HG03025 (cell line): ENCODE results near the gene CCL17.
A peak's percentile ranks its signal among the peaks of the same experiment; 100 is the strongest.

Source experiments
- ATAC-seq: cut with Tn5 transposase; IDR thresholded peaks from one replicate; pipeline ENCODE4 v1.9.1; 2021; ENCODE audit warnings: mild to moderate bottlenecking, moderate library complexity; ENCODE audit not compliant: unreplicated experiment, low FRiP score

CCL17 gene

DNA sequence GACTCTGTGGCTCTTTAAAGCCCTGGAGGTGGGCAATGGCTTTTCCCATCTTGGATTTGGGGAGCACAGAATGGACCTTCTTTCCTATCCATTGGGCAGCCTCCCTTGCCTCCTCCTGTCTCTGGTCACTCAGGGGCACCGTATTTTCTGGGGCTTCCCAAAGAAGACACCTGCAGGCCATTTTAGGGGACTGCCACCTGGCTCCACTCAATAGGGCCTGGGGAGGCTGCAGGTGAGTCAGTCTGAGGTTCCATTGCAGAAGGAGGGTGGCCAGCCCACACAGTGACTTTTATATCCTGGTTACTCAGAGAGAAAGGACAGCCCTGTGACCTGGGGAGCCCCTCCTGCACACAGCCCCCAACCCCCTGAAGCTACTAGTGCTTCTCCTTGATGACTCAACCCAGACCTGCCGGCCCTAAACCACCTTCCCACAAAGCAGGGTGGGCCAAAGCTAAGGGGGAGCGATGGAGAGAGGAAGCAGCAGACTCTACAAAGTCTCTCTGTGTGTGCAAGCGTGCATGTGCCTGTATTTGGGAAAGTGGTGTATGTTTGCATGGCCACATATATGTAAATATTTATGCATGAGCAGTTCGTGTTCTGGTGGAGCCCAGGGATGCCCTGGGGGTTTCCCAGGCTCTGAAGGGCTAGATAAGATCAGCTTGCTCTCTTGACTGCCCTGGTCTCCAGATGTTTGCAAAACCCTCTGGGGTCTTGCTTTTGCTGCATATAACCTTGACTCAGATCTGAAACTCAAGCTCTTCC lies 27.3 kb upstream of the CCL17 start:
- peak; percentile 57 for ATAC-seq

DNA sequence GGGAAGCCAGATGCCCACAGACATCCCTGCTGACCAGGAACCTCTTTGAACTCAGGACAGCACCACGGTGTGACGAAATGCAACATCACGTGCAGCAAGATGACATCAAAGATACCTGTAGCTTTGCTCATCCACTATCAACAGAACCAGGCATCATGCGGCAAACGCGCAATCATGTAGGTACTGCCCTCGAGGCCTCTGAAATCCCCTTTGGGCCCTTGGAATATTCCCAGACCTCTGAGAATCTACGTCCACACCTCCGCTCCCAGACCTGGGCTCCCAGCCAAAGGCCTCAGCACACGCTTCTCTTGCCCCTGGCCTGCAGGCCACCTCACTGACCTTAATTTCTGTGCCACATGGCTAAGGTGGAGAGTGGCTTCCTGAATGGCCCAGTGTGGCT lies 25.0 kb upstream of the CCL17 start:
- no peak for ATAC-seq

DNA sequence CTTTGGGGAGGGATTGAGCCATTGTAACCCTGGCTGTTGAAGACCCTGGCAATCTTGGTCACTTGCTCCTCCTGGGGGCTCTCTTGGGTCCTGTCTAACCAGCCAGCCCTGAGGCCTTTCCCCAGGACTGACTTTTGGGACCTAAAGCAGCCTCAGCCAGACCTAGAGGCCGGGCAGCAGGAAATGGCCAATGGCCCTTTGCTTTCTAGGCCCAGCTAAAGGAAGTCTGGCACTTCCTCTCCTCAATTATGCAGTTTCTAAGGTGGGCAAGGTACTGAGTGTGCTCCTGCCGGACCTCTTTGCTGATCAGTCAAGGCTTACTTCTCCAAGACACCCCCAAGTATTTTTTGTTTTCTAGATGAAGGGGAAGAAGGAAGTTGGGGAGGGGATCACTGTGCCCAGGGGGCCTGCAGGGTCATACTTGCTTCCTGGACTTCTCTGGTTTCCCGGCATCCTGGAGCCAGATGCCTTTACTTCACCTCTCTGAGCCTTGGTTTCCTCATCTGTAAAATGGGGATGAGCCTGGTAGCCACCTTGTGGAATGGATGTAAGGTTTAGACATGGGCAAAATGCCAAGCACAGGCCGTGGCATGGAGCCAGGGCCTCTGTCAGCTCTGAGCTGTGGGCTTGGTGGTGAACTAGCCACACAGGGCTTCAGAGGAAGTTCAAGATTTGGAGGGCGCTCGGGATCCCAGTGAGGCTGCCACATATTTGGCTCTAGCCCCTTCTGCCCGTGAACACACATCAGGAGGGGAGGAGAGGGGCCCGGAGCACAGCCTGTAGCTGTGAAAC lies 23.7 kb upstream of the CCL17 start:
- no peak for ATAC-seq

DNA sequence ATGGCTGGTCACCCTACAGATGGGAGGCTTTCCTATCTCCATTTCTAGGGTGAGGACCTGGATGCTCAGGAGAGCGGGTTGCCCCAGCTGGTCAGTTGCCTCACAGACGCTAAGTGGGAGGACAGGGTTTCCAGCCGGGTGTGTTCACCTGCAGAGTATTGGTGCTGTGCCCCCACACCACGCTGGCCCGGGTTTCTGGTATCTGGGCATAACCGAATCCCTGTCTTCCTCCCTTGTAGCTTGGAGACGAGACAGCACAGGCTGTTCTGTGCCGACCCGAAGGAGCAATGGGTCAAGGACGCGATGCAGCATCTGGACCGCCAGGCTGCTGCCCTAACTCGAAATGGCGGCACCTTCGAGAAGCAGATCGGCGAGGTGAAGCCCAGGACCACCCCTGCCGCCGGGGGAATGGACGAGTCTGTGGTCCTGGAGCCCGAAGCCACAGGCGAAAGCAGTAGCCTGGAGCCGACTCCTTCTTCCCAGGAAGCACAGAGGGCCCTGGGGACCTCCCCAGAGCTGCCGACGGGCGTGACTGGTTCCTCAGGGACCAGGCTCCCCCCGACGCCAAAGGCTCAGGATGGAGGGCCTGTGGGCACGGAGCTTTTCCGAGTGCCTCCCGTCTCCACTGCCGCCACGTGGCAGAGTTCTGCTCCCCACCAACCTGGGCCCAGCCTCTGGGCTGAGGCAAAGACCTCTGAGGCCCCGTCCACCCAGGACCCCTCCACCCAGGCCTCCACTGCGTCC lies 22.6 kb upstream of the CCL17 start:
- ATAC-seq, result no peak

DNA sequence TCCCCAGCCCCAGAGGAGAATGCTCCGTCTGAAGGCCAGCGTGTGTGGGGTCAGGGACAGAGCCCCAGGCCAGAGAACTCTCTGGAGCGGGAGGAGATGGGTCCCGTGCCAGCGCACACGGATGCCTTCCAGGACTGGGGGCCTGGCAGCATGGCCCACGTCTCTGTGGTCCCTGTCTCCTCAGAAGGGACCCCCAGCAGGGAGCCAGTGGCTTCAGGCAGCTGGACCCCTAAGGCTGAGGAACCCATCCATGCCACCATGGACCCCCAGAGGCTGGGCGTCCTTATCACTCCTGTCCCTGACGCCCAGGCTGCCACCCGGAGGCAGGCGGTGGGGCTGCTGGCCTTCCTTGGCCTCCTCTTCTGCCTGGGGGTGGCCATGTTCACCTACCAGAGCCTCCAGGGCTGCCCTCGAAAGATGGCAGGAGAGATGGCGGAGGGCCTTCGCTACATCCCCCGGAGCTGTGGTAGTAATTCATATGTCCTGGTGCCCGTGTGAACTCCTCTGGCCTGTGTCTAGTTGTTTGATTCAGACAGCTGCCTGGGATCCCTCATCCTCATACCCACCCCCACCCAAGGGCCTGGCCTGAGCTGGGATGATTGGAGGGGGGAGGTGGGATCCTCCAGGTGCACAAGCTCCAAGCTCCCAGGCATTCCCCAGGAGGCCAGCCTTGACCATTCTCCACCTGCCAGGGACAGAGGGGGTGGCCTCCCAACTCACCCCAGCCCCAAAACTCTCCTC lies 21.9 kb upstream of the CCL17 start:
- no peak for ATAC-seq

DNA sequence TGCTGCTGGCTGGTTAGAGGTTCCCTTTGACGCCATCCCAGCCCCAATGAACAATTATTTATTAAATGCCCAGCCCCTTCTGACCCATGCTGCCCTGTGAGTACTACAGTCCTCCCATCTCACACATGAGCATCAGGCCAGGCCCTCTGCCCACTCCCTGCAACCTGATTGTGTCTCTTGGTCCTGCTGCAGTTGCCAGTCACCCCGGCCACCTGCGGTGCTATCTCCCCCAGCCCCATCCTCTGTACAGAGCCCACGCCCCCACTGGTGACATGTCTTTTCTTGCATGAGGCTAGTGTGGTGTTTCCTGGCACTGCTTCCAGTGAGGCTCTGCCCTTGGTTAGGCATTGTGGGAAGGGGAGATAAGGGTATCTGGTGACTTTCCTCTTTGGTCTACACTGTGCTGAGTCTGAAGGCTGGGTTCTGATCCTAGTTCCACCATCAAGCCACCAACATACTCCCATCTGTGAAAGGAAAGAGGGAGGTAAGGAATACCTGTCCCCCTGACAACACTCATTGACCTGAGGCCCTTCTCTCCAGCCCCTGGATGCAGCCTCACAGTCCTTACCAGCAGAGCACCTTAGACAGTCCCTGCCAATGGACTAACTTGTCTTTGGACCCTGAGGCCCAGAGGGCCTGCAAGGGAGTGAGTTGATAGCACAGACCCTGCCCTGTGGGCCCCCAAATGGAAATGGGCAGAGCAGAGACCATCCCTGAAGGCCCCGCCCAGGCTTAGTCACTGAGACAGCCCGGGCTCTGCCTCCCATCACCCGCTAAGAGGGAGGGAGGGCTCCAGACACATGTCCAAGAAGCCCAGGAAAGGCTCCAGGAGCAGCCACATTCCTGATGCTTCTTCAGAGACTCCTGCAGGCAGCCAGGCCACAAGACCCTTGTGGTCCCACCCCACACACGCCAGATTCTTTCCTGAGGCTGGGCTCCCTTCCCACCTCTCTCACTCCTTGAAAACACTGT lies 21.0 kb upstream of the CCL17 start:
- ATAC-seq, result no peak

DNA sequence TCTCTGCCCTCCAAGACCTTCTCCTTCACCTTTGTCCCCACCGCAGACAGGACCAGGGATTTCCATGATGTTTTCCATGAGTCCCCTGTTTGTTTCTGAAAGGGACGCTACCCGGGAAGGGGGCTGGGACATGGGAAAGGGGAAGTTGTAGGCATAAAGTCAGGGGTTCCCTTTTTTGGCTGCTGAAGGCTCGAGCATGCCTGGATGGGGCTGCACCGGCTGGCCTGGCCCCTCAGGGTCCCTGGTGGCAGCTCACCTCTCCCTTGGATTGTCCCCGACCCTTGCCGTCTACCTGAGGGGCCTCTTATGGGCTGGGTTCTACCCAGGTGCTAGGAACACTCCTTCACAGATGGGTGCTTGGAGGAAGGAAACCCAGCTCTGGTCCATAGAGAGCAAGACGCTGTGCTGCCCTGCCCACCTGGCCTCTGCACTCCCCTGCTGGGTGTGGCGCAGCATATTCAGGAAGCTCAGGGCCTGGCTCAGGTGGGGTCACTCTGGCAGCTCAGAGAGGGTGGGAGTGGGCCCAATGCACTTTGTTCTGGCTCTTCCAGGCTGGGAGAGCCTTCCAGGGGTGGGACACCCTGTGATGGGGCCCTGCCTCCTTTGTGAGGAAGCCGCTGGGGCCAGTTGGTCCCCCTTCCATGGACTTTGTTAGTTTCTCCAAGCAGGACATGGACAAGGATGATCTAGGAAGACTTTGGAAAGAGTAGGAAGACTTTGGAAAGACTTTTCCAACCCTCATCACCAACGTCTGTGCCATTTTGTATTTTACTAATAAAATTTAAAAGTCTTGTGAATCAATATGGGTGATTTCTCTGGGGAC lies 20.1 kb upstream of the CCL17 start:
- no peak for ATAC-seq

DNA sequence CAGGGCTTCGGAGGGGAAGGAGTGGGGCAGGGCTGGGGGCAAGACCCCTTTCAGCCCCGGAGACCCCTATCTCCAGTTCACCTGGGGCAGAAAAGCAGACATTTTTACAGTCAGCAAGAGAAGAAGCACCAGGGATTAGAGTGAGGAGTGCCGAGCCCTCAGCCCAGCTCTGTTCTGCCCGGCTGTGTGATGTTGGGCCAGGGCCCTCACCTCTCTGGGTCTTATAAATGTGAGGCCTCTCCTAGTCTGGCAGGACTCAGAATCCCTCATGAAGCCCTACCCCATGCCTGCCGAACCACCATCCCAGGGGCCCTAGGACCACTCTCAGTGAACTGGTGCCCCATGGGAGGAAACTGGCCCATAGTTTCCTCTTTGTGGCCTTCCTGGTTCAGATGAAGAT lies 19.5 kb upstream of the CCL17 start:
- ATAC-seq, result no peak

DNA sequence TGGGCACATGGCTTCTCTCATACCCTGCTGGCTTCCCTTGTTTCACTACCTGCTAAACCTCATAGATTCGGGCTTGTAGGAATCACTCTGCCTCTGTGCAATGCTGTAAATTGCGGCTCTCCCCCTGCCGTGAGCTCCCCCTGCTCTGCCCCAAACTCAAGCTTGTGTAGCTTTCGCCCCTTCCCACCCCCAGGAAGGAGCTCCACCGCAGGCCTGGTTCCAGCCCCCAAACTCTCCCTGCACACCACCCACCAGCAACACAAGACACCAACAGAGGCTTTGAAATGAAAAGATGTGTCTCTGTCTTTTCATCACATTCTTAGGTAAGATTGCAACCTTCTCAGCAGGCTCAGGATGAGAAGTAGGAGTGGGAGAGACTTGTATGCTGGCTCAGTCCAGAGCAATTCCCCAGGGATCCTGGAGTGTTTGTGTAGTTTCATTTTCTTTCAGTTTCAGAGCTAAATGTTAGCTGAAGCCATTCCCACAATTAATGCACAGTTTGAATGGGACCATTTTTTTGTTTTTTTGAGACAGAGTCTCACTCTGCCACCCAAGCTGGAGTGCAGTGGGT lies 18.1 kb upstream of the CCL17 start:
- no peak for ATAC-seq

DNA sequence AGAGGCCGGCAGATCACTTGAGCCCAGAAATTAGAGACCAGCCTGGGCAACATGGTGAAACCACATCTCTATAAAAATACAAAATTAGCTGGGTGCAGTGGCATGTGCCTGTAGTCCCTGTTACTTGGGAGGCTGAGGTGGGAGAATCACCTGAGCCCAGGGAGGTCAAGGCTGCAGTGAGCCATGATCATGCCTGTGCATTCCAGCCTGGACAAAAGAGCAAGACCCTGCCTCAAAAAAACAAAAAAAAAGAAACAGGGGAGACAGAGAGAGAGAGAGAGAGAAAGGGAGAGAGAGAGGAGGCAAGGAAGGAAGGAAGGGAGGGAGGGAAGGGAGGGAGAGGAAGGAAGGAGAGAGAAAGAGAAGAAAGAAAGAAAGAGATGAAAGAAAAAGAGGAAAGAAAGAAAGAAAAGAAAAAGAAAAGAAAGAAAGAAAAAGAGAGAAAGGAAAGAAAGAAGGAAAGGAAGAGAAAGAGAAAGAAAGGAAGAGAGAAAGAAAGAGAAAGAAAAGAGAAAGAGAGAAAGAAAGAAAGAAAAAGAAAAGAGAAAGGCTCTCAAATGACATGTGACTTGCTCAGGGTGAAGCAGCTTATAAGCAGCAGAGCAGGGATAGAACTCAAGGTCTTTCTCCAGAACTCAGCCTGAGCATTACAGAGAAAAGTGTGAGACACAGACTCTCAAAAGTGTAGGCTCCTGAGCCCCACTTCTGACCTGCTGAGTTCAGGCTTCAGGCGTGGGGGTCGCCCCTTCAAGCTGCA lies 16.8 kb upstream of the CCL17 start:
- ATAC-seq, result no peak

DNA sequence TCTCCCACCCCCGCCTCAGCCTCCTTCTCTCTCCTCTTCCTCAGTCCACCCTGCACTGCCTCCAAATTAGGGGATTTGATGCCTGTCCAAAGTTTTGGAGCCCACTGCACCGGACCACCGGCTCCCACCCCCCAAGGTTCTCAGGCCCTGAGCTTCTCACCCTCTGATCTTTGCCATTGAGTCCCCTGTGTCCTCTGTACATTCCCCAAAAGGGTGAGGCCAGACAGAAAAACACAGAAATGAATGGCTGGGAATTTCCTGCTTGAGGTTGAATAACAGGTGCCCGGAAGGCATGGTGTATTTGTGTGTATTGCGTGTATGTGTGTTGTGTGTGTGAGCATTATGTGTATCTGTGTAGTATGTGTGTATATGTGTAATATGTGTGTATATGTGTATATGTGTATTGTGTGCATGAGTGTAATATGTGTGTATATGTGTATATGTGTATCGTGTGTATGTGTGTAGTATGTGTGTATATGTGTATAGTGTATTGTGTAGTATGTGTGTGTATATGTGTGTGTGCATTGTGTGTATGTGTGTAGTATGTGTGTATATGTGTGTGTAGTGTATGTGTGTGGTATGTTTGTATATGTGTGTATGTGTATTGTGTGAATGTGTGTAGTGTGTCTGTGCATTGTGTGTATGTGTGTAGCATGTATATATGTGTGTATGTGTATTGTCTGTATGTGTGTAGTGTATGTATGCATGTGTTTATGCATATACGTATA lies 16.0 kb upstream of the CCL17 start:
- no peak for ATAC-seq

DNA sequence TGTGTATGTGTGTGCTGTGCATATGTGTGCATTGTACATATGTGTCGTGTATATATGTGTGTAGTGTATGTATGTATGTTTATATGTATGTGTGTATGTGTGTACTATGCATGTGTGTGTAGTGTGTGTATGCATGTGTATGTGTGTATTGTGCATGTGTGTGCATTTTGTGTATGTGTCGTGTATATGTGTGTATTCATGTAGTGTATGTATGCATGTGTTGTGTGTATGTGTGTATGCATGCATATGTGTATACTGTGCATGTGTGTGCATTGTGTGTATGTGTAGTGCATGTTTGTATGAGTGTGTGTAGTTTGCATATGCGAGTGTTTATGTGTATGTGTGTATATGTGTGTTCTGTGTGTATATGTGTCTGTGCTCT lies 15.5 kb upstream of the CCL17 start:
- no peak for ATAC-seq

DNA sequence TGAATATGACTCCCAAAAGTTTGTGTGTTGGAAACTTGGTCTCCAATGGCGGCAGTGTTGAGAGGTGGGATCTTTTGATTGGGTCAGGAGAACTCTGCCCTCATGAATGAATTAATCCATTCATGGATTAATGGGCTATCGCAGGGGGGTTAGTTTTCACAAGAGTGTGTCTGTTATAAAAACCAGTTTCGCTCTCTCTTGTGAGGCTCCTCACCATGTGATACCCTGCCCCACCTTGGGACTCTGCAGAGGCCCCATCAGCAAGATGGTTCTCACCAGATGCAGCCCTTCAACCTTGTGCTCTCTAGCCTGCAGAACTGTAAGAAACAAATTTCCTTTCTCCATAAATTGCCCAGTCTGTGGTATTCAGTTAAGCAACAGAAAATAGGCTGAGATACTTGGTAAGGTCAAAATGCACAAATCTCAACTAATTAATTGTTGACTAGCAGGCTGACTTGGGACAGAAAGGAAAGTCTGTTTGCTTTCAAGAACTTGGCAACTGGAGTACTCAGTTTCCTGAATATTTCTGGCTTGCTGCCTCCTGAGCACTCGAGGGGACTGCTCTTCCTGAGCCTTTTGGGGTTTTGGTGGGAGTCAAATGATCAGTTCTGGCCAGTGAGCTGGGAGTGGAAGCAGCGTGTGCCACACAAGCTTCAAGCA lies 13.8 kb upstream of the CCL17 start:
- ATAC-seq, result no peak

DNA sequence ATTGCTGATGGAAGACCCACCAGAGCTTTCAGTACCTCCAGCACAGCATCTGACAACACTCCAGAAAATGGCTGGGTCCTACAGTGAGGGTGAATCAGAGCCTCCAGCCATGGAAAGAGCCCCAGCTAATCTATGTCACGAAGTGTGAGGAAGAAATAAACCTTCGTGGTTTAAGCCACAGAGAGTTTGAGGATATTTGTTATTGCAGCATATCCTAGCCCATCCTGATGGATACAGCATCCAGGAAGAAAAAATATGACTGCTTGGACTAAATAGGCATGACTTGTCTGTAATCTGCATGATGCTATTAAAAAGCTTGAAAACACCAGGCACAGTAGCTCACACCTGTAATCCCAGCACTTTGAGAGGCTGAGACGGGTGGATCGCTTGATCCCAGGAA lies 13.3 kb upstream of the CCL17 start:
- no peak for ATAC-seq

DNA sequence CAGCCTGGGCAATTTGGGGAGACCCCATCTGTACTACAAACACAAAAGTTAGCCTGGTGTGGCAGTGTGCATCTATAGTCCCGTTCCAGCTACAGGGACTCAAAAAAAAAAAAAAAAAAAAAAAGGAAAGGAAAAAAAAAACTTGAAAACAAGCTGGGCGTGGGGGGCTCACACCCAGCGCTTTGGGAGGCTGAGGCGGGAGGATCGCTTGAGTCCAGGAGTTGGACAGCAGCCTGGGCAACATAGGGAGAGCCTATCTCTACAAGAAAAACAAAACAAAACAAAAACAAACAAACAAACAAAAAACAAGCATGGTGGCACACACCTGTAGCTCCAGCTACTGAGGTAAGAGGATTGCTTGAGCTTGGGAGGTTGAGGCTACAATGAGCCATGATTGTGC lies 12.9 kb upstream of the CCL17 start:
- no peak for ATAC-seq

DNA sequence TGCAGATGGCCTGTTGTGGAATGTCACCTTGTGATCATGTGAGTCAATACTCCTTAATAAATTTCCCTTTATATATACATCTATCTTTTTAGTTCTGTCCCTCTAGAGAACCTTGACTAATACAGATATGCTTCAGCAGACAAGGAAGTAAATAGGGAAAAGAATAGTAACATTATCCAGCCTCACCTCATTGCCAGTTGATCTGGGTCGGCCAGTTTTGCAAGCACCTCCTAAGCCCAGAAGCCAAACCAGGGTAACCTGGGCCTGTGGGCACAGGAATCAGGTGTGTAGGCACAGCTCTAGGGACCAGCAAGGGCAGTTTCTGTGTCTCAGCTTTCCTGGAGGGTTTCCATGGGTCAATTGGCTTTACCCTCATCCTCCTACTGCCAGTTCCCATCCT lies 11.9 kb upstream of the CCL17 start:
- ATAC-seq, result no peak

DNA sequence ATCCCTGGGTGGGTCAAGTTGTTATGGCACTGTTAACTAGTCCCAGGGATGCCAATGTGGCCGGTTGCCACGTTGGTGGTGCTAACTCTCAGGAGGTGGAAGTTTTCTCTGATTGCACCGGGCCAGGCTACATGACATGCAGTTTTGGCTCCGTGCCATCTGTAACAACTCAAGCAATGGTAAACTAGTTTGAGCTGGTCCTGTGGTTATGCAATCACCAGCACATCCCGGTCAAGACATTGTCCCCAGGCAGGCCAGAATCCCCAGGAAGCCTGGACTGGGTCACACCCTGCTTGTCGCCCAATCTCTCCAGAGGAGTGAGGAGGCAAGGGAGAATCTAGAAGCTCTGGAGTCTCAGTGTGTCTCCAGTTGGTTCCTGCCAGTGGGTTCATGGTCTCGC lies 10.1 kb upstream of the CCL17 start:
- no peak for ATAC-seq
